Measurements from ENCODE around the gene LDLRAD3. TPM values are rescaled to one million over a fixed set of nuclear protein-coding genes. Genes with fewer than 3 reads are reported as not detected.

Gene LDLRAD3
- polyA plus RNA-seq, 3 donors, result 7.3 to 14.1 (median 10.4) TPM

- Mint-ChIP-seq H3K27ac (no peak overlapping the region), H3K4me3 (no peak overlapping the region), H3K36me3 (no peaks in the 10 kb centered on the region), H3K27me3 (ENCODE audit: low read depth in 3 of 3) (peaks cover 0 to 3% (median 2%) of the 10 kb centered on the region in 3 donors), H3K9me3 (peaks cover 0 to 2% (median 0%) of the 10 kb centered on the region in 7 donors), H3K4me1 (no peaks in the 10 kb centered on the region)
- H3K27me3 ChIP-seq (ENCODE audit: control insufficient read depth in 2 of 2, insufficient read depth in 2 of 2, low read length in 2 of 2), result no peaks in the 10 kb centered on the region
- no CpG with 5 or more reads among the region's 5 CpGs for WGBS (ENCODE audit: insufficient coverage)
- no peak overlapping the region for H3K4me3 ChIP-seq (replicated peaks in 1 of 3; ENCODE audit: low read depth in 2 of 3, low read length in 3 of 3)
- H3K9me3 ChIP-seq (replicated peaks in 1 of 2; ENCODE audit: control insufficient read depth in 1 of 2, insufficient read depth in 1 of 2, low read length in 2 of 2), result no peaks in the 10 kb centered on the region
- no peak overlapping the region for H3K27ac ChIP-seq (ENCODE audit: low read depth in 1 of 2, low read length in 2 of 2)
- no peak overlapping the region for H2AFZ ChIP-seq (ENCODE audit: insufficient read depth, low read depth, low read length, poor library complexity, severe bottlenecking)
- H3K36me3 ChIP-seq (replicated peaks in 1 of 2; ENCODE audit: control insufficient read depth in 1 of 2, insufficient read depth in 2 of 2, low read length in 2 of 2), result no peaks in the 10 kb centered on the region
- H4K20me1 ChIP-seq (ENCODE audit: insufficient read depth, low read length), result no peaks in the 10 kb centered on the region
- intact Hi-C loops (cut with micrococcal nuclease), result no loop called here
- H3K4me1 ChIP-seq (ENCODE audit: control insufficient read depth in 1 of 2, insufficient read depth in 2 of 2, low read length in 2 of 2), result no peaks in the 10 kb centered on the region
- no peak for TF ChIP-seq CTCF (IDR thresholded peaks at IDR 0.05)
- H3K4me2 ChIP-seq (replicated peaks; ENCODE audit: extremely low read depth, low read length, poor library complexity, severe bottlenecking), result no peak overlapping the region
- H3K9ac ChIP-seq (ENCODE audit: insufficient read depth, low read length, poor library complexity, severe bottlenecking), result no peak overlapping the region
- H3K79me2 ChIP-seq (ENCODE audit: insufficient read depth, low read length), result no peaks in the 10 kb centered on the region
- DNase-seq, result no peak
These were observed 217.7 kb downstream of the LDLRAD3 start for GRCh38 chr11:36161572-36161971.

GRCh38 chr11:36162006-36162882, 218.4 kb downstream of the LDLRAD3 start:
- H3K27me3 Mint-ChIP-seq (ENCODE audit: low read depth in 3 of 3), result peaks cover 0 to 3% (median 2%) of the 10 kb centered on the region in 3 donors
- no peaks in the 10 kb centered on the region for H3K4me1 Mint-ChIP-seq
- Histone ChIP-seq H3K27me3 (ENCODE audit: control insufficient read depth in 2 of 2, insufficient read depth in 2 of 2, low read length in 2 of 2) (no peaks in the 10 kb centered on the region), H3K79me2 (ENCODE audit: insufficient read depth, low read length) (no peaks in the 10 kb centered on the region), H3K36me3 (replicated peaks in 1 of 2; ENCODE audit: control insufficient read depth in 1 of 2, insufficient read depth in 2 of 2, low read length in 2 of 2) (no peaks in the 10 kb centered on the region), H3K27ac (ENCODE audit: low read depth in 1 of 2, low read length in 2 of 2) (no peak overlapping the region), H3K4me3 (replicated peaks in 1 of 3; ENCODE audit: low read depth in 2 of 3, low read length in 3 of 3) (no peak overlapping the region), H3K4me1 (ENCODE audit: control insufficient read depth in 1 of 2, insufficient read depth in 2 of 2, low read length in 2 of 2) (no peaks in the 10 kb centered on the region), H4K20me1 (ENCODE audit: insufficient read depth, low read length) (no peaks in the 10 kb centered on the region), H3K9me3 (replicated peaks in 1 of 2; ENCODE audit: control insufficient read depth in 1 of 2, insufficient read depth in 1 of 2, low read length in 2 of 2) (no peaks in the 10 kb centered on the region), H3K9ac (ENCODE audit: insufficient read depth, low read length, poor library complexity, severe bottlenecking) (no peak overlapping the region), H2AFZ (ENCODE audit: insufficient read depth, low read depth, low read length, poor library complexity, severe bottlenecking) (no peak overlapping the region), H3K4me2 (replicated peaks; ENCODE audit: extremely low read depth, low read length, poor library complexity, severe bottlenecking) (no peak overlapping the region)
- H3K36me3 Mint-ChIP-seq, result no peaks in the 10 kb centered on the region
- intact Hi-C loops (cut with micrococcal nuclease), result no loop called here
- H3K27ac Mint-ChIP-seq, result no peak overlapping the region
- TF ChIP-seq CTCF (IDR thresholded peaks at IDR 0.05), result no peak
- peaks cover 0 to 2% (median 0%) of the 10 kb centered on the region in 7 donors for H3K9me3 Mint-ChIP-seq
- H3K4me3 Mint-ChIP-seq, result no peak overlapping the region
- WGBS (ENCODE audit: insufficient coverage), result over 99% methylated on average over 8 of the region's 10 CpGs
- no peak for DNase-seq
